HepG2 (cell line): ENCODE measurements around the gene SLC9A8. TPM values are rescaled to one million over a fixed set of nuclear protein-coding genes. Genes with fewer than 3 reads are reported as not detected.

ENCODE experiments used
- BCL6 ChIP-seq: IDR thresholded peaks from 2 replicates; pipeline ENCODE4 v1.6.1; 2016; ENCODE audit warnings: missing genetic modification reagents, missing compliant biosample characterization
- CTCF ChIP-seq: sonication (generic); formaldehyde crosslinking; IDR thresholded peaks from 2 replicates; pipeline ENCODE4 v1.5.0; 2020; ENCODE audit warnings: mild to moderate bottlenecking, missing genetic modification reagents, moderate library complexity
- DMTF1 ChIP-seq: sonication (generic); formaldehyde crosslinking; IDR thresholded peaks from 2 replicates; pipeline ENCODE4 v1.4.0; 2020; ENCODE audit warnings: mild to moderate bottlenecking, missing genetic modification reagents
- MAFF ChIP-seq: IDR thresholded peaks from 2 replicates; pipeline ENCODE4 v1.6.1; 2011; ENCODE audit warnings: low read depth, low read length, improper control_type of control experiment
- MIER3 ChIP-seq: IDR thresholded peaks from 2 replicates; pipeline ENCODE4 v1.6.1; 2016; ENCODE audit warnings: missing compliant biosample characterization, borderline replicate concordance
- NKX3-1 ChIP-seq: sonication (generic); formaldehyde crosslinking; IDR thresholded peaks from 2 replicates; pipeline ENCODE4 v1.5.0; 2020; ENCODE audit warnings: missing genetic modification reagents
- PAF1 ChIP-seq: IDR thresholded peaks from 2 replicates; pipeline ENCODE4 v1.6.1; 2016; ENCODE audit warnings: missing genetic modification reagents, missing compliant biosample characterization
- RBM39 ChIP-seq: fragments of 200-400 bp; formaldehyde crosslinking; IDR thresholded peaks from one replicate; pipeline ENCODE4 v1.6.1; 2018; ENCODE audit warnings: antibody characterized with exemption, mild to moderate bottlenecking, low read depth, low read length; ENCODE audit not compliant: poor library complexity, severe bottlenecking
- RELA ChIP-seq: sonication (generic); formaldehyde crosslinking; IDR thresholded peaks from 2 replicates; pipeline ENCODE4 v1.4.0; 2020; ENCODE audit warnings: missing genetic modification reagents
- SNAI1 ChIP-seq: sonication (generic); formaldehyde crosslinking; IDR thresholded peaks from 2 replicates; pipeline ENCODE4 v1.5.0; 2020; ENCODE audit warnings: mild to moderate bottlenecking, missing genetic modification reagents, borderline replicate concordance
- SNAPC5 ChIP-seq: sonication (generic); formaldehyde crosslinking; IDR thresholded peaks from 2 replicates; pipeline ENCODE4 v1.8.1; 2023; ENCODE audit warnings: mild to moderate bottlenecking, missing genetic modification reagents, borderline replicate concordance
- STAT5B ChIP-seq: sonication (generic); formaldehyde crosslinking; IDR thresholded peaks from 2 replicates; pipeline ENCODE4 v1.4.0; 2020; ENCODE audit warnings: missing genetic modification reagents
- TP53 ChIP-seq: sonication (generic); formaldehyde crosslinking; conservative IDR thresholded peaks from 2 replicates; pipeline ENCODE4 v1.4.0; 2020; ENCODE audit warnings: missing genetic modification reagents
- TSC22D2 ChIP-seq: sonication (generic); formaldehyde crosslinking; IDR thresholded peaks from 2 replicates; pipeline ENCODE4 v1.5.1; 2020; ENCODE audit warnings: missing genetic modification reagents, mild to moderate bottlenecking, borderline replicate concordance
- XBP1 ChIP-seq: sonication (generic); formaldehyde crosslinking; IDR thresholded peaks from 2 replicates; pipeline ENCODE4 v1.5.0; 2020; ENCODE audit warnings: missing genetic modification reagents
- ZNF142 ChIP-seq: sonication (generic); formaldehyde crosslinking; IDR thresholded peaks from 2 replicates; pipeline ENCODE4 v1.4.0; 2020; ENCODE audit warnings: missing genetic modification reagents
- ZNF563 ChIP-seq: sonication (generic); formaldehyde crosslinking; IDR thresholded peaks from 2 replicates; pipeline ENCODE4 v1.8.0; 2022; ENCODE audit warnings: mild to moderate bottlenecking, moderate library complexity, missing genetic modification reagents
- ZNF788 ChIP-seq: sonication (generic); formaldehyde crosslinking; IDR thresholded peaks from 2 replicates; pipeline ENCODE4 v1.5.0; 2020; ENCODE audit warnings: mild to moderate bottlenecking, missing genetic modification reagents, borderline replicate concordance
- ZNF841 ChIP-seq: sonication (generic); formaldehyde crosslinking; IDR thresholded peaks from 2 replicates; pipeline ENCODE4 v1.8.1; 2023; ENCODE audit warnings: missing genetic modification reagents, borderline replicate concordance
- polyA plus RNA-seq, 8 experiments: library from polyadenylated mRNA; depleted of rRNA in 3 of 8; stranded (reverse) in 7 of 8; unstranded in 1 of 8; fragments of >200 nt; fragmentation: Illumina TruSeq in 4 of 8; extraction: Trizol in 4 of 8; gene quantifications; 2 replicates each; pipeline versions ENCODE4 v1.2.1 to v1.2.3, GENCODE V29; 2011 to 2016; ENCODE audit warnings: low read depth in 4 of 8, missing spikeins in 1 of 8, mixed read lengths in 1 of 8; ENCODE audit not compliant: insufficient read depth in 1 of 8
- total RNA-seq, 5 experiments: library from RNA; depleted of rRNA; stranded (reverse); fragments of >200 nt; fragmentation: Illumina TruSeq; extraction: Trizol; gene quantifications; 2 replicates each; pipeline ENCODE4 v1.2.3, GENCODE V29; 2016; ENCODE audit warnings: low read depth in 1 of 5

The SLC9A8 gene
- total and polyA plus RNA-seq, 2 of the 13 experiments (the other 11 are each of a cell fraction or from before 2014, with no cell fraction given), result 4.1 to 7.4 TPM

GRCh38 chr20:49768204-49769047, 44.2 kb upstream of the SLC9A8 start (continued):
- TF ChIP-seq MAFF (peak; percentile 55; the same call in 1 of the 2 replicates), ZNF563 (0 out of 2 replicates have a peak, but pooled peaks have one; percentile 56), RELA (CRISPR knock-in tag) (peak; percentile 88), SNAPC5 (CRISPR knock-in tag) (0 out of 2 replicates have a peak, but pooled peaks have one; percentile 27), ZNF142 (CRISPR knock-in tag) (peak; percentile 59; the same call in 1 of the 2 replicates), NKX3-1 (CRISPR knock-in tag) (peak; percentile 88), DMTF1 (no peak; the same call in 1 of the 2 replicates), TSC22D2 (CRISPR knock-in tag) (peak; percentile 96; the same call in 1 of the 2 replicates), TP53 (CRISPR knock-in tag) (peak; percentile 96), PAF1 (CRISPR knock-in tag) (no peak), ZNF841 (CRISPR knock-in tag) (no peak), MIER3 (CRISPR knock-in tag) (peak; percentile 100), STAT5B (CRISPR knock-in tag) (0 out of 2 replicates have a peak, but pooled peaks have one; percentile 81), RBM39 (no peak), XBP1 (no peak; the same call in 1 of the 2 replicates), ZNF788 (CRISPR knock-in tag) (peak; percentile 100), SNAI1 (peak; percentile 94), BCL6 (CRISPR knock-in tag) (peak; percentile 98), CTCF (peak; percentile 25)
